Measurements from ENCODE around the gene PTPRH. TPM values are rescaled to one million over a fixed set of nuclear protein-coding genes. Genes with fewer than 3 reads are reported as not detected.

PTPRH gene
- total RNA-seq, 2 experiments from 2014 or later = not detected

- Mint-ChIP-seq H3K4me1 (ENCODE audit: low read depth) (peaks cover 70% of the 10 kb centered on the region), H3K27ac (peak overlapping the region; percentile 96), H3K4me3 (peak overlapping the region; percentile 91), H3K9me3 (no peaks in the 10 kb centered on the region), H3K36me3 (ENCODE audit: low read depth) (peaks cover 58% of the 10 kb centered on the region), H3K27me3 (no peaks in the 10 kb centered on the region)
- TF ChIP-seq CTCF (IDR thresholded peaks at IDR 0.05) = no peak
- peak overlapping the region; percentile 90 to 91 for H3K27ac ChIP-seq (ENCODE audit: low read depth in 1 of 2, low read length in 2 of 2)
- peaks cover 84% of the 10 kb centered on the region for H3K4me1 ChIP-seq (ENCODE audit: insufficient read depth, low read length)
- H3K36me3 ChIP-seq (ENCODE audit: insufficient read depth, low read length) = no peaks in the 10 kb centered on the region
- H3K27me3 ChIP-seq (ENCODE audit: control insufficient read depth in 1 of 2, insufficient read depth in 2 of 2, low read length in 2 of 2) = no peaks in the 10 kb centered on the region
- peak in 11 of 14 experiments; percentile 26 to 79 (median 43) for DNase-seq
- no peak for ATAC-seq (ENCODE audit: poor library complexity)
- POLR2A ChIA-PET = interaction anchor here (0.6 to 5.2 kb wide), 8 partner anchors 24 to 1140 kb away, joined by 3 to 52 read pairs (median 4); partner anchors contain the start of genes HSPBP1, KMT5C, PRPF31 and TFPT
- CTCF ChIA-PET = interaction anchor here (0.5 kb wide), 1 partner anchor 89 kb away, joined by 4 read pairs; no protein-coding TSS in a partner anchor
- H3K4me3 ChIP-seq (ENCODE audit: low read length) = peak overlapping the region; percentile 76
- intact Hi-C loops (cut with DNase I, micrococcal nuclease) = loop anchor here (5.0 to 10.0 kb wide), 6 partner anchors 79 to 1056 kb away; partner anchors contain the start of genes UBE2S (in 1 of the 2), ZNF524 (in 1 of the 2), ZNF865 (in 1 of the 2) and ZSCAN5A (in 1 of the 2)
- no peaks in the 10 kb centered on the region for H3K9me3 ChIP-seq (ENCODE audit: control insufficient read depth in 1 of 2, insufficient read depth in 1 of 2, low read length in 2 of 2)
Measured at GRCh38 chr19:55255618-55256423, 46.5 kb upstream of the PTPRH start.

GRCh38 chr19:55254625-55254977, 45.3 kb upstream of the PTPRH start:
- H3K36me3 Mint-ChIP-seq (ENCODE audit: low read depth) = peaks cover 61% of the 10 kb centered on the region
- intact Hi-C loops (cut with DNase I, micrococcal nuclease) = loop anchor here (5.0 to 10.0 kb wide), 5 partner anchors 37 to 380 kb away; partner anchors contain the start of genes ZNF524 (in 1 of the 2) and ZNF865 (in 1 of the 2)

More at GRCh38 chr19:55254625-55254977, 45.3 kb upstream of the PTPRH start:
- peak overlapping the region; percentile 96 for H3K27ac Mint-ChIP-seq
- Histone ChIP-seq H3K4me3 (ENCODE audit: low read length) (peak overlapping the region; percentile 76), H3K9me3 (ENCODE audit: control insufficient read depth in 1 of 2, insufficient read depth in 1 of 2, low read length in 2 of 2) (no peaks in the 10 kb centered on the region), H3K36me3 (ENCODE audit: insufficient read depth, low read length) (peaks cover 7% of the 10 kb centered on the region), H3K27me3 (ENCODE audit: control insufficient read depth in 1 of 2, insufficient read depth in 2 of 2, low read length in 2 of 2) (no peaks in the 10 kb centered on the region), H3K4me1 (ENCODE audit: insufficient read depth, low read length) (peaks cover 90% of the 10 kb centered on the region), H3K27ac (ENCODE audit: low read depth in 1 of 2, low read length in 2 of 2) (peak overlapping the region; percentile 90 to 91)
- H3K9me3 Mint-ChIP-seq = no peaks in the 10 kb centered on the region
- no peak for DNase-seq
- ChIA-PET CTCF (interaction anchor here (0.9 to 1.4 kb wide), 5 partner anchors 11 to 249 kb away, joined by 3 to 9 read pairs (median 5); partner anchors contain the start of genes HSPBP1 and TMEM238), POLR2A (interaction anchor here (0.9 to 5.2 kb wide), 17 partner anchors 14 to 1065 kb away, joined by 3 to 52 read pairs (median 5); partner anchors contain the start of genes FIZ1, HSPBP1, ISOC2 and KMT5C)
- peak overlapping the region; percentile 91 for H3K4me3 Mint-ChIP-seq
- H3K27me3 Mint-ChIP-seq = no peaks in the 10 kb centered on the region
- peaks cover 75% of the 10 kb centered on the region for H3K4me1 Mint-ChIP-seq (ENCODE audit: low read depth)
- TF ChIP-seq CTCF (IDR thresholded peaks at IDR 0.05) = no peak
- no peak for ATAC-seq (ENCODE audit: poor library complexity)

Data from CD4-positive, alpha-beta T cell (primary cell).